22Rv1 (cell line): ENCODE measurements around the gene ADCY10.

Experiments
- H3K27ac ChIP-seq: fragments of 450-650 bp; 2 replicates; pipeline ENCODE4 v1.5.1; 2017
- ZFX ChIP-seq: fragments of 450-650 bp; IDR thresholded peaks from 2 replicates; pipeline ENCODE4 v1.6.1; 2017; ENCODE audit warnings: antibody characterized with exemption, borderline replicate concordance
- TF ChIP-seq, protein P1 (sequence below): fragments of 450-650 bp; IDR thresholded peaks from 2 replicates; pipeline ENCODE4 v1.5.1; 2017; ENCODE audit warnings: mild to moderate bottlenecking

ADCY10 gene

DNA sequence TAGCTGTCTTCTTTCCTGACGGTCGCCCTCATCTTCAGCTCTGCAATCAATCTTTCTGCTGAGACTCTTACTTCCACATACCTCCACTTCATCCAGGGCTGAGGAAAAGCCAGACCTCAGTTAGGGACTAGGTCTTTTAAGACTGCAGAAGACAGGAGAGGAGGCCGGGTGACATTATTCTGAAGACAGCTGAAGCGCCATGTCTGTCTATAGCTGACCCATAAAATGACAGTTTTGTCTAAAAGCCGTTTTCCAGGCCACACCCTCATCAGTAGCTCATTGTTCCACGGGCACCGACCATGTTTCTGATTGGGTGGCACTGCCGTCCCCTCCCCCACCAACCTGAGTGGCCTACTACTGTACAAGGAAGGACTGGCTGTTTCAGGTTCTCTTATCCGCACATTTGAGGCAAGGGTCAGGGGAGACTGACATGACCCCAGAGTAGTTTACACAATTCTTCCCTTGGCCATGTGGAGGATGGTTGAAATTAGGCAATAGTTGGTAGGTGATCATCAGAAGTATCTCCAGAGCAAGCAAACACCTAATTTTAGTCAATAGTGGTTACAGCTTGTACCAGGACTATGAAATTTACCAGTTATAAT is at the start of gene ADCY10:
TSS of gene ADCY10 (minus strand) at position 240 of the 602 bp plus-strand sequence. CDS start 8,994 bp downstream, outside the sequence.
- H3K27ac ChIP-seq: peak within 1 kb of the TSS; percentile 66
- TF ChIP-seq ZFX: no peak
- TF ChIP-seq, protein P1, sequence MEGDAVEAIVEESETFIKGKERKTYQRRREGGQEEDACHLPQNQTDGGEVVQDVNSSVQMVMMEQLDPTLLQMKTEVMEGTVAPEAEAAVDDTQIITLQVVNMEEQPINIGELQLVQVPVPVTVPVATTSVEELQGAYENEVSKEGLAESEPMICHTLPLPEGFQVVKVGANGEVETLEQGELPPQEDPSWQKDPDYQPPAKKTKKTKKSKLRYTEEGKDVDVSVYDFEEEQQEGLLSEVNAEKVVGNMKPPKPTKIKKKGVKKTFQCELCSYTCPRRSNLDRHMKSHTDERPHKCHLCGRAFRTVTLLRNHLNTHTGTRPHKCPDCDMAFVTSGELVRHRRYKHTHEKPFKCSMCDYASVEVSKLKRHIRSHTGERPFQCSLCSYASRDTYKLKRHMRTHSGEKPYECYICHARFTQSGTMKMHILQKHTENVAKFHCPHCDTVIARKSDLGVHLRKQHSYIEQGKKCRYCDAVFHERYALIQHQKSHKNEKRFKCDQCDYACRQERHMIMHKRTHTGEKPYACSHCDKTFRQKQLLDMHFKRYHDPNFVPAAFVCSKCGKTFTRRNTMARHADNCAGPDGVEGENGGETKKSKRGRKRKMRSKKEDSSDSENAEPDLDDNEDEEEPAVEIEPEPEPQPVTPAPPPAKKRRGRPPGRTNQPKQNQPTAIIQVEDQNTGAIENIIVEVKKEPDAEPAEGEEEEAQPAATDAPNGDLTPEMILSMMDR: no peak

GRCh38 chr1:167957710-167958109 is 43.8 kb upstream of the ADCY10 start:
- TF ChIP-seq, protein P1: no peak
- no peak for TF ChIP-seq ZFX
- no peak overlapping the region for H3K27ac ChIP-seq

DNA sequence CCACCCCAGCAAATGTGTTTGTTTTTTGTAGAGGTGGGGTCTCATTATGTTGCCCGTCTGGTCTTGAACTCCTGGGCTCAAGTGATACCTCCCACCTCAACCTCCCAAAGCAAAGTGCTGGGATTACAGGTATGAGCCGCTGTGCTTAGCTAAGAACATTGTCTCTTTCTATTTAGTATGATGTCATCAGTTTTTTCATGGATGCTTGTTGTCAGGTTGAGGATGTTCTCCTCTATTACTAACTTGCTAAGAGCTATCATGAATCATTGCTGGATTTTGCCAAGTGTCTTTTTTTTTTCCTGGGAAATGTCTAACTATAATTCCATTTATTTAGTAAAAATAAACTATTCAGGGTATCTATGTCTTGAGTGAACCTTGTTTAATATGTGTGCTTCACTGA is 42.0 kb upstream of the ADCY10 start:
- no peak for TF ChIP-seq ZFX
- TF ChIP-seq, protein P1: no peak
- no peak overlapping the region for H3K27ac ChIP-seq

DNA sequence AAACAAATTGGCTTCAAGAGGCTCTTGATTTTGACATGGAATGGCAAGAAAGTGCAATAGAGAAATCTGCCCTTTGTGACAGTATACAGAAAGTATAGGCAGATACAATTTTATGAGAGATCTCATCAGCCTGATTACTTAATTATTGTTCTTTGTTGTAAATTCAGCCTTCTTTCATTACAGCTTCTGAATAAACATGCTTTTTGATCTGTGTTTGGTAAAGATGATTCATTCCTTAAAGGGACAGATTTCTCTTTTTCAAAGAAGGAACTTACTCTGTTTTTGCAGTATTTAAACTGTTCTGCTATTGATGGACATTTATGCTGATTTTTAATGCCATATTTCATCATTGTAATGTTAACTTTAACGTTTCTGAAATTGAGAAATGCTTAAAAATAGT is 36.6 kb upstream of the ADCY10 start:
- TF ChIP-seq, protein P1: no peak
- TF ChIP-seq ZFX: no peak
- no peak overlapping the region for H3K27ac ChIP-seq

GRCh38 chr1:167949785-167950184 is 35.9 kb upstream of the ADCY10 start:
- no peak overlapping the region for H3K27ac ChIP-seq

GRCh38 chr1:167947733-167948132 is 33.8 kb upstream of the ADCY10 start:
- no peak for TF ChIP-seq ZFX
- TF ChIP-seq, protein P1: no peak

More at GRCh38 chr1:167949785-167950184, 35.9 kb upstream of the ADCY10 start:
- TF ChIP-seq ZFX: no peak
- TF ChIP-seq, protein P1: no peak

GRCh38 chr1:167943541-167943940 is 29.6 kb upstream of the ADCY10 start:
- H3K27ac ChIP-seq: no peak overlapping the region
- TF ChIP-seq ZFX: no peak
- TF ChIP-seq, protein P1: no peak

More at GRCh38 chr1:167947733-167948132, 33.8 kb upstream of the ADCY10 start:
- no peak overlapping the region for H3K27ac ChIP-seq
